ENCODE results near the gene GNG14. TPM values are rescaled to one million over a fixed set of nuclear protein-coding genes. Genes with fewer than 3 reads are reported as not detected.
"Not testable (repeated sequence)": the region's sequence is repeated elsewhere in the genome, so short reads cannot be mapped to it uniquely, and the experiment has no call there.

GNG14 gene
- total RNA-seq, 6 donors from 2014 or later = not detected

DNA sequence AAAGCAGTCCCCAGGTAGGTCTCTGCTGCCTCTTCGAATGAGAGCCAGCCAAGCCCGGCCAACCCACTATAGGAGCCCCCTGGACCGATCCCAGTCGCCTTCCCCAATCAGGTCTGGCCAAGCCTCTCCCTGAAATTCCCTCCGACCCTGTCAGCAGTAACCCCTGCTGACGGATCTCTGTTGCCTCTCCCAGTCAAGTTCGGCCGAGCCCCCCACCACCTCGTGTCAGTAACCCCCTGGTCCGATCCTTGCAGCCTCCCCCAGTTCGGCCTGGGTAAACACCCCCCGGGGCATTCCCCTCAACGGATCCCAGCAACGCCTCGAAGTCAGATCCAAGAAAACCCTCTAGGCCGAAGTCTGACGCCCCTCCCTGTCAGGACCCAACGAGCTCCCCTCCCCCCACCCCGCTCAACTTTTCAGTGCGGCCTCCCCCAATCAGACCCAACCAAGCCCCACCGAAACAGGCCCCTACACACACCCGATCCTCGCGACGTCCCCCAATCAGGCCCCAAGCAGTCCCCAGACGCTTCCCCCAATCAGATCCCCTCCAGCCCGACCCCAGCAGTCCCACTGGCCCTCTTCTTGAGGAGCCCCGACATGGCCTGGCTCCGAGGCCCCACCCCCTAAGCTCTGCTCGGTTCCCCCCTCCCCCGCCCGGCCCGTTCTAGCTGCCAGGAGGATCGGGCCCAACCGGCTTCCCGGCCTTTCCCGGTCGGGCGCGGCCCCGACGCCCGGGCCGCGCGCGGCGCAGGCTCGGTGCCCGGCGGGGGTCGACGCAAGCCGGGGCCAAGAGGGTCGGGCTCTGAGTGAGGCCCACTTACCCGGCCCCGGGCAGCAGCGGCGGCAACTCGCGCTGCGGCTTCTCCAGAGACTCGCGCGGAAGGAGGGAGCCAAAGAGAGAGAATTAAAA lies 34.1 kb downstream of the GNG14 start:
- H3K27me3 ChIP-seq = no peaks in the 10 kb centered on the region
- peaks cover under 1 to 18% (median 11%) of the 10 kb centered on the region in 4 donors for H3K36me3 ChIP-seq
- H3K4me3 ChIP-seq = peak overlapping the region; percentile 83 to 95 (median 92)
- ATAC-seq (ENCODE audit: low FRiP score in 2 of 2) = peak; percentile 70 to 79
- no peaks in the 10 kb centered on the region for H3K9me3 ChIP-seq
- H3K4me1 ChIP-seq = peaks cover 31 to 38% (median 34%) of the 10 kb centered on the region in 4 donors
- DNase-seq = peak; percentile 65 to 91
- no peak for TF ChIP-seq POLR2A (IDR thresholded peaks at IDR 0.05)
- TF ChIP-seq, protein P1, sequence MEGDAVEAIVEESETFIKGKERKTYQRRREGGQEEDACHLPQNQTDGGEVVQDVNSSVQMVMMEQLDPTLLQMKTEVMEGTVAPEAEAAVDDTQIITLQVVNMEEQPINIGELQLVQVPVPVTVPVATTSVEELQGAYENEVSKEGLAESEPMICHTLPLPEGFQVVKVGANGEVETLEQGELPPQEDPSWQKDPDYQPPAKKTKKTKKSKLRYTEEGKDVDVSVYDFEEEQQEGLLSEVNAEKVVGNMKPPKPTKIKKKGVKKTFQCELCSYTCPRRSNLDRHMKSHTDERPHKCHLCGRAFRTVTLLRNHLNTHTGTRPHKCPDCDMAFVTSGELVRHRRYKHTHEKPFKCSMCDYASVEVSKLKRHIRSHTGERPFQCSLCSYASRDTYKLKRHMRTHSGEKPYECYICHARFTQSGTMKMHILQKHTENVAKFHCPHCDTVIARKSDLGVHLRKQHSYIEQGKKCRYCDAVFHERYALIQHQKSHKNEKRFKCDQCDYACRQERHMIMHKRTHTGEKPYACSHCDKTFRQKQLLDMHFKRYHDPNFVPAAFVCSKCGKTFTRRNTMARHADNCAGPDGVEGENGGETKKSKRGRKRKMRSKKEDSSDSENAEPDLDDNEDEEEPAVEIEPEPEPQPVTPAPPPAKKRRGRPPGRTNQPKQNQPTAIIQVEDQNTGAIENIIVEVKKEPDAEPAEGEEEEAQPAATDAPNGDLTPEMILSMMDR (IDR thresholded peaks at IDR 0.05) = no peak
- no peak for TF ChIP-seq POLR2AphosphoS5 (IDR thresholded peaks at IDR 0.05)
- TF ChIP-seq EP300 (IDR thresholded peaks at IDR 0.05) = no peak
- peak overlapping the region; percentile 92 to 98 (median 94) for H3K27ac ChIP-seq
- WGBS, 2 donors = 1% methylated on average over 19 to 51 of the region's 65 CpGs

DNA sequence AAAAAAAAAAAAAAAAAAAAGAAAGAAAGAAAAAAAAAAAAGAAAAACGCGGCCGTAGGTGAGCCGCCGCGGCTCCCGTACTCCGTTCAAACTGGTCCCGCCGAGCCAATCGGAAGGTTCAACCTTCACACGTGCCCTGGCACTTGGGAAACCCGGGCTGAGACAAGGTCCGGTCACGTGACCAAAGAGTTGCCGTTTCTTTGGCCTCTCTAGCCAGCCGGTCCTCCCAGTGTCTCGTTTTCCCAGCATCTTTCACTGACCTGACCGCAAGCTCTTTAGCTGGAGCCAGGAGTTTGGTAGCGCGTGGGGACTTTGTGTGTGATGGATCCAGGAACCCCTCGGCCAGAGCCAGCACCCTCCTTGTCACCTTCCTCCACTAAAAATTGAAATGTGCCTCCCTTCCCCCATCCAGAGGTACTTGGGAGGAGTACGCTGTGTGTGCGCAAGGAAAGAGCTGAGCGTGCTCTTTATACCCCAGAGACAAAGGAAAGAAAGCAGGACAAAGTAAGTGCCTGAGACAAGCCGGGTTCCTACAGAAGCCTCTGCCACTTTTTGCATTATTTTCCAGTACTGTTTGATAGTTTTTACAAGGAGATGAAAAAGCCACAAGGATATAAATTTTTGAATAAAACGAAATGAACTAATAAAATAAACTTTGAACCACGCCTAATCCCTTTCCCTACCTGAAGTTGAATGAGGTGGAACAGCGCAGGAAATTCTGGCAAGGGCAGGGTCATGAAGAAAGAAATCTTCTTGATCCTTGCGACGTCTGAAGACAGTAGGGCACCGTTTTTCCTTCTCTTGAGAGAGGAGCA lies 35.0 kb downstream of the GNG14 start:
- Histone ChIP-seq H3K27me3 (no peaks in the 10 kb centered on the region), H3K4me3 (peak overlapping the region; percentile 83 to 95 (median 92)), H3K27ac (peak overlapping the region; percentile 92 to 98 (median 94)), H3K4me1 (peaks cover 31 to 38% (median 34%) of the 10 kb centered on the region in 4 donors), H3K36me3 (peaks cover 0 to 16% (median 9%) of the 10 kb centered on the region in 4 donors), H3K9me3 (no peaks in the 10 kb centered on the region)
- ATAC-seq (ENCODE audit: low FRiP score in 2 of 2) (peak; percentile 94 to 96), DNase-seq (peak in 1 of 2 donors; percentile 98)
- peak; percentile 73 to 88 for TF ChIP-seq POLR2AphosphoS5 (IDR thresholded peaks at IDR 0.05)
- TF ChIP-seq EP300 (IDR thresholded peaks at IDR 0.05) = no peak
- TF ChIP-seq, protein P1 (IDR thresholded peaks at IDR 0.05) = peak in 1 of 6 experiments; percentile 17
- peak in 1 of 4 donors; percentile 41 for TF ChIP-seq POLR2A (IDR thresholded peaks at IDR 0.05)
- WGBS, 2 donors = 2% methylated on average over 32 of the region's 32 CpGs

DNA sequence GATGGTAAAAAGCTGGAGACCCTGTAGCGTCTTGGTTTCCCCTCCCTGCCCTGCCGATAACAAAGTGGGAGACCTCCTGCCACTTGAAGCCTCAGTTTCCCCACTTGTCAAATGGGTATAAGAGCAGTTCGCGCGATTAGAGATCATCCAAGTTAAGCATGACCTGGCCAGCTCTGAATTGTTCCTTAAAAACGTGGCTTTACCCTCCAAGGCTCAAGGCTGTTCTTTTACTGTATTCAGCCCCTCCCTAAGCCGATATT lies 35.5 kb downstream of the GNG14 start:
- WGBS, 2 donors = 5 to 6% methylated on average over 7 of the region's 7 CpGs
- H3K27ac ChIP-seq = peak overlapping the region; percentile 56 to 98 (median 92)
- DNase-seq (no peak), ATAC-seq (ENCODE audit: low FRiP score in 2 of 2) (no peak)
- no peaks in the 10 kb centered on the region for H3K27me3 ChIP-seq
- TF ChIP-seq POLR2A (IDR thresholded peaks at IDR 0.05) = no peak
- TF ChIP-seq, protein P1 (IDR thresholded peaks at IDR 0.05) = no peak
- no peak for TF ChIP-seq POLR2AphosphoS5 (IDR thresholded peaks at IDR 0.05)
- no peak for TF ChIP-seq EP300 (IDR thresholded peaks at IDR 0.05)
- peaks cover 31 to 38% (median 34%) of the 10 kb centered on the region in 4 donors for H3K4me1 ChIP-seq
- no peaks in the 10 kb centered on the region for H3K9me3 ChIP-seq
- peaks cover 0 to 15% (median 11%) of the 10 kb centered on the region in 4 donors for H3K36me3 ChIP-seq
- peak overlapping the region in 3 of 4 donors; percentile 92 to 95 (median 92) for H3K4me3 ChIP-seq

DNA sequence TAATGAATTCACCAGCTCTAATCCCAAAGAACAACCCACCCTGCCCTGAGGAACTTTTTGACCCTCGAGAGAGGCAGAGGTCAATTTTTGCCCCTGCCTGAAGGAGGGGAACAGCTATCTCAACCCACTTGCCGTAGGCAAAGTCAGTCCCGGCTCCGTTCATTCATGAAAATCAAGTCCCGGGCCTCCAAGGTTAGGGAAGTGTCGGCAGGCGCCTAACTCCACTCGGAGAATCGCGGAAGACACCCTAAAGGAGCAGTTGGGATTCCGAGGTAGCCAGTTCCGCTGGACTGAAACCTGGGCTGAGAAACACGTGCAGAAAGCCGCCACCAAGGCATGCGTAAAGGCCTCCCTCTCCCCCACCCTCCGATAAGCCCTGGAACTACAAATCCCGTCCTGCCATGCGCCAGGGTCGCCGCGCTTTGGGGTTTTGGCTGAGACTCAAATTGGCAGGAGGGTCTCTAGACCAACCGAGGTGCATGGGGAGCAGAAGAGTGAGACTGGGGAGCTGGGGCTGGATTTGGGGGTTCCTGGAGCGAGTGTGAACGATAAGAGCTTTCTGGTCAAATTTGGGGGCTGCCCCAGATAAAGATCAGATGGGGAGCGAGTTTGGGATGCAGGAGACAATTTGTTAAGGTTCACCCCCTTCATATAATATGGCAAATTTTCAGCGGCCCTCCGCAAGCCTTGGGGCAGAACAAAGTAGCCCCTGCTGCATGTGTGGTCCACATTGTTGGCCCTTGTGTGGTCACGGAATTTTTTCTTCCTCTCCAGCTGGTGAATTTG lies 36.0 kb downstream of the GNG14 start, which contains the start of gene TNPO2:
TSS of gene TNPO2 (minus strand) at position 292 of the 786 bp plus-strand sequence. CDS start 2,955 bp downstream, outside the sequence.
- ATAC-seq (ENCODE audit: low FRiP score in 2 of 2) (peak; percentile 56 to 67), DNase-seq (peak in 1 of 2 donors; percentile 63)
- TF ChIP-seq EP300 (IDR thresholded peaks at IDR 0.05) = no peak
- TF ChIP-seq POLR2A (IDR thresholded peaks at IDR 0.05) = no peak
- TF ChIP-seq POLR2AphosphoS5 (IDR thresholded peaks at IDR 0.05) = no peak
- TF ChIP-seq, protein P1 (IDR thresholded peaks at IDR 0.05) = no peak
- H3K9me3 ChIP-seq = no peaks in the 10 kb centered on the region
- H3K36me3 ChIP-seq = peaks cover 0 to 14% (median 13%) of the 10 kb centered on the region in 4 donors
- peak within 1 kb of the TSS; percentile 92 to 98 (median 94) for H3K27ac ChIP-seq
- WGBS, 2 donors = 5% methylated on average over 21 to 28 of the region's 28 CpGs
- peaks cover 31 to 38% (median 34%) of the 10 kb centered on the region in 4 donors for H3K4me1 ChIP-seq
- H3K27me3 ChIP-seq = no peaks in the 10 kb centered on the region
- peak within 1 kb of the TSS in 3 of 4 donors; percentile 92 to 95 (median 92) for H3K4me3 ChIP-seq

DNA sequence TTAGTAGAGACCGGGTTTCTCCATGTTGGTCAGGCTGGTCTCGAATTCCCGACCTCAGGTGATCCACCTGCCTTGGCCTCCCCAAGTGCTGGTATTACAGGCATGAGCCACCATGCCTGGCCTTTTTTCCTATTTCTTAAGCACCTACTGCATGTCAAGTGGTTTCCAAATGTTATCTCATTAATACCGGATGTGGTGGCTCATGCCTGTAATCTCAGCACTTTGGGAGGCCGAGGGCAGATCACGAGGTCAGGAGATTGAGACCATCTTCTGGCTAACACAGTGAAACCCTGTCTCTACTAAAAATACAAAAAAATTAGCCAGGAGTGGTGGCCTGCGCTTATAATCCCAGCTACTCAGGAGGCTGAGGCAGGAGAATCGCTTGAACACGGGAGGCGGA lies 37.8 kb downstream of the GNG14 start:
- Histone ChIP-seq H3K36me3 (peaks cover 7 to 30% (median 27%) of the 10 kb centered on the region in 4 donors), H3K4me1 (peaks cover 25 to 31% (median 27%) of the 10 kb centered on the region in 4 donors)
- H3K4me3 ChIP-seq; H3K27ac ChIP-seq; ATAC-seq (ENCODE audit: low FRiP score in 2 of 2); H3K27me3 ChIP-seq; H3K9me3 ChIP-seq; DNase-seq: not testable (repeated sequence)
- WGBS, 2 donors = 90 to 92% methylated on average over 10 of the region's 10 CpGs
